Activated T-cell treated with anti-CD3 and anti-CD28 coated beads, Interleukin-2, amount 50 U/mL, for 1 hour (primary cell): ENCODE data around the gene CDKAL1.
"Not testable (repeated sequence)": the region's sequence is repeated elsewhere in the genome, so short reads cannot be mapped to it uniquely, and the experiment has no call there.

ENCODE experiments used
- DNase-seq: peaks from one replicate; pipeline ENCODE4 v3.0.0-alpha.2; 2020

The CDKAL1 gene

GRCh38 chr6:20644667-20645370 is 110.6 kb downstream of the CDKAL1 start:
- no peak for DNase-seq

DNA sequence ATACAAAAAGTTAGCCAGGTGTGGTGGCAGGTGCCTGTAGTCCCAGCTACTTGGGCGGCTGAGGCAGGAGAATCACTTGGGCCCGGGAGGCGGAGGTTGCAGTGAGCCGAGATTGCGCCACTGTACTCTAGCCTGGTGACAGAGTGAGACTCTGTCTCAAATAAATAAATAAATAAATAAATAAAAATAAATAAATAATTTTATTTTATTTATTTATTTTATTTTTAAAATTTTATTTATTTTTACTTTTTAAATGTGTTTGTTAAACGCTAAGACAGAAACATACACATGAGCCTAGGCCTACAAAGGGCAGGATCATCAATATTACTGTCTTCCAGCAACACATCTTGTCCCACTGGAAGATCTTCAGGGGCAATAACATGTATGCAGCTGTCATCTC is 111.3 kb downstream of the CDKAL1 start:
- DNase-seq: not testable (repeated sequence)

GRCh38 chr6:20647585-20647984 is 113.3 kb downstream of the CDKAL1 start:
- DNase-seq: no peak

DNA sequence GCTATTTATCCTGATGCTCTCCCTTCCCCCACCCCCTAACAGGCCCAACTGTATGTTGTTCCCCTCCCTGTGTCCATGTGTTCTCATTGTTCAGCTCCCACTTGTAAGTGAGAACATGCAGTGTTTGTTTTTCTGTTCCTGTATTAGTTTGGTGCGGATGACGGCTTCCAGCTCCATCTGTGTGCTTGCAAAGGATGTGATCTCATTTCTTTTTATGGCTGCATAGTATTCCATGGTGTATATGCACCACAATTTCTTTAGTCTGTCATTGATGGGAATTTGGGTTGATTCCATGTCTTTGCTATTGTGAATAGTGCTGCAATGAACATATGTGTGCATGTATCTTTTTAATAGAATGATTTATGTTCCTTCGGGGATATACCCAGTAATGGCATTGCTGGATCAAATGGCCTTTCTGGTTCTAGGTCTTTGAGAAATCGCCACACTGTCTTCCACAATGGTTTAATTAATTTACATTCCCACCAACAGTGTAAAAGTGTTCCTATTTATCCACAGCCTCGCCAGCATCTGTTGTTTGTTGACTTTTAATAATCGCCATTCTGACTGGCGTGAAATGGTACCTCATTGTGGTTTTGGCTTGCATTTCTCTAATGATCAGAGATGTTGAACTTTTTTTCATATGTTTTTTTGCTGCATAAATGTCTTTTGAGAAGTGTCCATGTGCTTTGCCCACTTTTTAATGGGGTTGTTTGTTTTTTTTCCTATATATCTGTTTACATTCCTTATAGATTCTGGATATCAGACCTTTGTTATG is 115.6 kb downstream of the CDKAL1 start:
- not testable (repeated sequence) for DNase-seq

DNA sequence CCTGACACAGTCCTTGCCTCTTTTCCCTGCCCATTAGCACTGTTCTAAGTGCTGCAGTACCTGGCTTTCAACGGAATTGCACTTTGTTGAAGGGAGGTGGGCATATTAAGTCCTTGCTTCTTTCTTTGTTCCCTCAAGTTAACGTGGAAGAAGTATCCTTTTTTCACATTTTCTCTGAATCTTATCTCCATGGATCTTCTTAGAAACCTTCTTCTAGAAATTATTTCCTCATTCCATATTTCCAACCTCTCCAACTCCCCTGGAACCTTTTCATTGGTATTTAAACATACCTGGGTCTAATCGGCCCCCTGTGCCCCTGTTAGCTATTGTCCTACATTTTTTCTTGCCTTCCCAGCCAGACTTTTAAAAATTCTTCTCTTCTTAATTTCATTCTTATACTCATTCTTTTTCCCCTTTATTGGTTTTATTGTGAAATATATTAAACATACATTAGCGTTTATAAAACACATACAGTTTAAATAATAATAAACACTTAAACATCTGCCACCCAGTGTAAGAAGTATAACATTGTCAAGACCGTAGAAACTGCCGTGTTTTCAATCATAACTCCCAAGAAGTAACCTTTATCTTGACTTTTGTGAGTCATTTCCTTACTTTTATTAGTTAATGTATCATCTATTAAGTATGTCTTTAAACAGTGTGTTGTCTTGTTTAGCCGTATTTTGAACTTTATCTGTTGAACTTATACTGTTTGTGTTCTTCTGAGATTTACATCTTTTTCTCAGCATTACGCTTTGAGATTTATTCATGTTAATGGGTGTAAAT is 118.2 kb downstream of the CDKAL1 start:
- no peak for DNase-seq

DNA sequence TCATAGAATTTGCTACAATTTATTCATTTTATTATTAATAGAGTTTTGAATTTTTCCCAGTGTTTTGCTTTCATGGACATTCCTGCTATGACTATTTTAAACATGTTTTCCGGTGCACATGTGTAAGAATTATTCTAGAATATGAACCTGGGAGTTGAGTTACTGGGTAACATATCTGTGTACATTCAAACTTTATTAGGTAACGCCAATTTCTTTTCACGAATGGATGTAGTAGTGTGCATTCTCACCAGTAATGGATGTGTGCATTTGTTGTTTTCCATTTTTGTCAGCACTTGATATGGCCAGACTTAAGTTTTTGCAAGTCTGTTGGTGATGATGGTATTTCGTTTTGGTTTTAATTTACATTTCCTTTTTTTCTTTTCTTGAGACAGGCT is 118.8 kb downstream of the CDKAL1 start:
- DNase-seq: no peak

DNA sequence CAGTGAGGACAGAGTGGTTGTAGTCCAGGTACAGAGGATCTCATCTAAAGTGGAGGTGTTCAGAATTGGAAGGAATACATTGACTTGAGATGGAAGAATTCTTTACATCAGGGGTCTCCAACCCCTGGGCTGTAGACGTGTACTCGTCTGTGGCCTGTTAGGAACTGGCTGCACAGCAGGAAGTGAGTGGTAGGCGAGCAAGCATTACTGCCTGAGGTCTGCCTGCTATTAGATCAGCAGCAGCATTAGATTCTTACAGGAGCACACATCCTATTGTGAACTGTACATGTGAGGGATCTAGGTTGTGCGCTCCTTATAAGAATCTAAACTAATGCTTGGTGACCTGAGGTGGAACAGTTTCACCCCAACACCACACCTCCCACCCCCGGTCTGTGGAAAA is 121.1 kb downstream of the CDKAL1 start:
- DNase-seq: no peak

- no peak for DNase-seq
These were observed 123.1 kb downstream of the CDKAL1 start for GRCh38 chr6:20657274-20657800.

DNA sequence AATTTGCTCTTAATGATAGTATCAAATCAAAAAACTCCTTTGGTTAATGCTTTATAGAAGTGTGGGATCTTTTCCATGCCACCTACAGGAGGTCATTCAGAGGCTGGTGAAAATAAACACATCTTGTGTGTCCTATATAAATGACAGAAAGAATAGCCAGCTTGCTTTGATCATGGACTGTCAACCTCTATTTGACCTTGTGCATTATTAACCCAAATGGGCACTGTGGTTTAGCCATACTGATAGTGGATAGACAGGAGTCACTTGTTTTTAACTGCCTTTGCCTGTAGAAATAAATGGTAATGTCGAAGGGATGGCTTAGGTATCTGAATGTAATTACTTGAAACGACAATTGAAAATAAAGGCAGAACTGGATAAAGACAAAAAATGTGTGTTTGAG is 123.8 kb downstream of the CDKAL1 start:
- no peak for DNase-seq

GRCh38 chr6:20658516-20658915 is 124.3 kb downstream of the CDKAL1 start:
- no peak for DNase-seq

- DNase-seq: no peak
These were observed 126.3 kb downstream of the CDKAL1 start for GRCh38 chr6:20660534-20660933.

DNA sequence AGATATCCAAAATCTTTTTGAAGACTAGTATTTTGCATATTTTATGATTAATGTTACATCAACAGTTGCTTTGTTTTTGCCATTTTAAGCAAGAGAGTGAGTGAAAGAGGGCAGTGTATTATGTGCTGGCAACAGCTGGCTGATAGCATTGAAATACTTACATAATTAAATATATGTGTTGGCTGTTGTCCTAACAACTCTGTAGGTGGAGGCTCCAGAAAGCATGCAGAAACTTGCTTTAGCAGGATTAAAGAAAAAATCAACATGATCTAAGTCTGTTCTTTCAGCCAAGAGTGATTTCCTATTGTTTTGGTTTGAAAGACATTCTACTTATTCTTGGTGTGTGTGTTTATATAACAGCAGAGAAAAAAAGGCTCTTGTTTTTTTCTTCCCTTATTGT is 127.5 kb downstream of the CDKAL1 start:
- no peak for DNase-seq

GRCh38 chr6:20664250-20664649 is 130.0 kb downstream of the CDKAL1 start:
- DNase-seq: no peak

GRCh38 chr6:20665290-20665689 is 131.0 kb downstream of the CDKAL1 start:
- no peak for DNase-seq

DNA sequence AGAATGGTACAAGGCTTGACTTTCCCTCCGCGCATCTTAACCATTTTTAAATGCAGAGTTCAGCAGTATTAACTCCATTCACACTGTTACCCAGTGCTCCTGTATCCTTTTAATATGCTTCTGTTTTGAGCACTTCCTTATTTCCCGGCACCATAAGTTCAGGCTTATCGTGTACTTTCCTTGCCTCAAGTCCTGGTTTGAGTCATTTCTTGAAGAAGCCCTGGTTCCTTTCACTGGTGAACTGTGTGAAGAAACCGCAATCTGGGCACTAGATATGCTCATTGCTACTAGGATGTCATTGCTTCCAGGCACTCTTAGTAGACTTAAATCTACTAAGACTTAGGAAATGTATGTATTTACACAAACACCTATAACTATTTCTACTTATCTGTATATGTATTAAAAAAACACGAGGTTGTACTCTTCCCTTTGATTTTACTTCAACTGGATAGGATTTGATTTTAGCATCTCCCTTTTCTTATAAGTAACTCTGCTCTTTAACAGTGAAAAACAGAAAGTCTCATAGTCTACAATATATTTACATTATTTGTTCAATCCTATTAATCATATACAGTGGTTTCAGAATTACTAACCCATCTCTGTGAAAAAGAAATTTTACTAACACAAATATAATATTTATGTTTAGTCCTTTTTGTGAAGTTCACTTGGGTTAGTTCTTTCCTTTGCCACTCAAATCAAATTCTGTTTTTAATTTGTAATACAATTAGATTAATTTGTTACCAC is 135.5 kb downstream of the CDKAL1 start:
- DNase-seq: no peak

- no peak for DNase-seq
These were observed 136.5 kb downstream of the CDKAL1 start for GRCh38 chr6:20670750-20671149.

DNA sequence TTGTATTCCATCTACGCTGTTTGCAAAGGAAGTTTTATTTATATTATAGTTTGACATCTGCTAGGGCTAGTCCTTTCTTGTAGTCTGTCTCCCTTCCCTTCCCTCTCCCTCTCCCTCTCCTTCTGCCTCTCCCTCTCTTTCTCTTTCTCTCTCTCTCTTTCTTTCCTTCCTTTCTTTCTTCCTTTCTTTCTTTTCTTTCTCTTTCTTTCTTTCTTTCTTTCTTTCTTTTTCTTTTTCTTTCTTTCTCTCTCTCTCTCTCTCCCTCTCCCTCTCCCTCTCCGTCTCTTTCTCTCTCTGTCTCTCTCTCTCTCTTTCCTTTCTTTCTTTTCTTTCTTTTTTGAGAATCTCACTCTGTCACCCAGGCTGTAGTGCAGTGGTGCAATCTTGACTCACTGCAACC is 137.8 kb downstream of the CDKAL1 start:
- DNase-seq: no peak

- DNase-seq: no peak
These were observed 139.2 kb downstream of the CDKAL1 start for GRCh38 chr6:20673458-20673857.

GRCh38 chr6:20674664-20675063 is 140.4 kb downstream of the CDKAL1 start:
- DNase-seq: no peak

DNA sequence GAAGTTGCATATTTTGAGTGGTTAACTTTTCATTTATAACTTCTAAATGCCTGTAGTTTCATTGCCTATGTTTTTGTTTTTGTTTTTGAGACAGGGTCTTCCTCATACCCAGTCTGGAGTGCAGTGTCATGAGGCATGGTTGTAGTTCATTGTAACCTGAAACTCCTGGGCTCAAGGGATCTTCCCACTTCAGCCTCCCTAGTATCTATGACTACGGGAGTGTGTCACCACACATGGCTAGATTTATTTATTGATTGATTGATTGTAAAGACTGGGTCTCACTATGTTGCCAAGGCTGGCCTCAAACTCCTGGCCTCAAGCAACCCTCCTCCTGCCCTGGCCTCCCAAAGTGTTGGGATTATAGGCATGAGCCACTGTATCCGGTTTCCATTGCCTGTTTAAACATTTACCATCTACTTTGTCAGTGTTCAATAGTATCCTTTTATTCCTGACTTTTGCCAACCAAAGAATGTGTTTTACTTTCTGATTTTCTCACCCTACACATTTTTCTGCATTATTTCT is 144.6 kb downstream of the CDKAL1 start:
- no peak for DNase-seq

DNA sequence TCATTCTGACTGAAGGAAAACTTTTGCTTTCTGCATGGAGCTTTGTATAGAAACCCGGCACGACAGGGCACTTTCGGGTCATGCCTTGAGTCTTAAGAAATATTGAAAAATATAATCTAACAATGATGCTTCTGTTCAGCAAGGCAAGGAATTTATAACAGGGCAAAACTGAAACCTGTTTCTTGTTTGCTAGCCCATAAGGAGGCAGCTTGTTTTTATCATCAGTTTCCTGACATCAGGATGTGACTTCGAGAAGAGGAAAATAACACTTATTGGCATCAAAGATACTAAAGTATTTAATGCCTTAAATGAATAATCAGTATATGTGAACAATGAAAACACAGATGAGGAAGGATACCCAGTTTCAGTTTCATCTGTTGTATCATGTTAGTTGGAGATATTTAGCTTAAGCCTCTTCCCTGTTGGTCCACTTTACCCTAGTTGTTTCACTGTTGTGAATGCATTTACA is 146.5 kb downstream of the CDKAL1 start:
- no peak for DNase-seq

DNA sequence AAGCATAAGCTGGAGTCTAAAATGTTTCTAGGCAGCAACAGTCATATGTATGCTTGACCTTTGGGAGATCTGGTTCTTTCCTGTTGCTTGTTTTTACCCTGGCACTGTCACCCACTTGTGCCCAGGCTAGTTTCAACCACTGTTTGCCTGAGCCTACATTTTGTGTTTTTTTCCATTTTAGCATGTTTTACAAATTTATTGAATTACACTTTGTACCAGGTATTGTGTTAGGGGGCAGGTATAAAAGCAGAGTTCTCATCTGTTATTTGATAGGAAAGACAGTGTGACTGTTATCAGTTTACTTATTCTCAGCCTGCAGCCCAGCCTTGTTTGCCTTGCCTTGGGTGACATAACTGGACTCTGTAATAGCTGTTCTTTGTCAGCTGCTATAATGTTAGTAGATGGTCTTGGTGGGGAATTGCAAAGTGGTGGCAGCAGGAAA is 147.0 kb downstream of the CDKAL1 start:
- DNase-seq: no peak
